Omental fat pad (tissue), 4 donors: ENCODE results near the gene CASK. TPM values are rescaled to one million over a fixed set of nuclear protein-coding genes. Genes with fewer than 3 reads are reported as not detected.

Experiments used
- ATAC-seq: fragments of 150-250 bp; one replicate; pipeline ENCODE4 v1.9.1; 2016; ENCODE audit warnings: mild to moderate bottlenecking, moderate library complexity; ENCODE audit not compliant: low FRiP score
- DNase-seq: peaks from one replicate; pipeline ENCODE4 v3.0.0-alpha.2; 2019; ENCODE audit warnings: low spot score
- total RNA-seq, 4 donors: library from RNA; depleted of rRNA; stranded (reverse); fragments of >200 nt; gene quantifications; one replicate each; pipeline ENCODE4 v1.1.0, GENCODE V29; 2016
- TF ChIP-seq, protein P1 (sequence below), 3 donors: fragments of 450-650 bp; IDR thresholded peaks; one replicate each; pipeline ENCODE4 v1.5.1; 2016 to 2017; ENCODE audit warnings: antibody characterized with exemption in 3 of 3, mild to moderate bottlenecking in 3 of 3, moderate library complexity in 2 of 3

CASK gene
- total RNA-seq, 4 donors from 2014 or later = 26.8 to 42.4 (median 32.9) TPM

DNA sequence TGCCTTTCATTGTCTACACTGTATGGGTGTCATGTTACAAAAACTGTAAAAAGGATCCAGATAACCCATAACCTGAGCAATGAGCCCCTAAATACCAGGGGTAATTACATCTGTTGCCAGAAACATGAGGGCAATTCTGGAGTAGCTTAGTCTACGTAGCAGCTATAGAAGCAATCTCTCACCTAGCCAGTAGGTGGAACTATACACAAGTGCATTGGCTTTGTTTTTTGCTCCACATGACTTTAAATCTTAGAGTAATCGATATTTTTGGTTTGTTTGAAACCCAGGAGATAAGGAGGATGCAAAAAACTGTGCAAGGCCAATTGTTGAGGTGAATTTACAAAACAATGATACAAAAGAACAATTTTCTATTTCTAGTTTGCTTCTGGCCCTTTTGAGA lies 141.9 kb downstream of the CASK start:
- TF ChIP-seq, protein P1, sequence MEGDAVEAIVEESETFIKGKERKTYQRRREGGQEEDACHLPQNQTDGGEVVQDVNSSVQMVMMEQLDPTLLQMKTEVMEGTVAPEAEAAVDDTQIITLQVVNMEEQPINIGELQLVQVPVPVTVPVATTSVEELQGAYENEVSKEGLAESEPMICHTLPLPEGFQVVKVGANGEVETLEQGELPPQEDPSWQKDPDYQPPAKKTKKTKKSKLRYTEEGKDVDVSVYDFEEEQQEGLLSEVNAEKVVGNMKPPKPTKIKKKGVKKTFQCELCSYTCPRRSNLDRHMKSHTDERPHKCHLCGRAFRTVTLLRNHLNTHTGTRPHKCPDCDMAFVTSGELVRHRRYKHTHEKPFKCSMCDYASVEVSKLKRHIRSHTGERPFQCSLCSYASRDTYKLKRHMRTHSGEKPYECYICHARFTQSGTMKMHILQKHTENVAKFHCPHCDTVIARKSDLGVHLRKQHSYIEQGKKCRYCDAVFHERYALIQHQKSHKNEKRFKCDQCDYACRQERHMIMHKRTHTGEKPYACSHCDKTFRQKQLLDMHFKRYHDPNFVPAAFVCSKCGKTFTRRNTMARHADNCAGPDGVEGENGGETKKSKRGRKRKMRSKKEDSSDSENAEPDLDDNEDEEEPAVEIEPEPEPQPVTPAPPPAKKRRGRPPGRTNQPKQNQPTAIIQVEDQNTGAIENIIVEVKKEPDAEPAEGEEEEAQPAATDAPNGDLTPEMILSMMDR (IDR thresholded peaks at IDR 0.05) = no peak
- ATAC-seq (no peak), DNase-seq (no peak)

DNA sequence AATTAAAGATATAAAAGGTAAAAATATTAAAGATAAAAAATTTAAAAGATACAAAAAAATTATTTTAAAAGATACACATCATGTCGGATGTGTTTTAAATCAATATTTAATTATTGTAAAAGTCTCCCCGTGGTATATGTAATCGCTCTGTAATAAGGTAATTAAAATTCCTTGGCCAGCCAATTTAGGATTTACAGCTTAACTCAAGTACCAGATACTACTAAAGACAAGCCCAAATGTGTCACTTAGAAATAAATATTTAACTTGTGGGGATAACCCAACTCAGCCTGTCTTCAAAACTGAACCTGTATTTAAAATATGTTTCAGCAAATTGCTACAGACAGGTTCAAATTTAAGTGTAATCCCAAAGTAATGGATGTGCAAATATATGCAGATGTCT lies 143.4 kb downstream of the CASK start:
- ATAC-seq (no peak), DNase-seq (no peak)
- TF ChIP-seq, protein P1 (IDR thresholded peaks at IDR 0.05) = no peak

DNA sequence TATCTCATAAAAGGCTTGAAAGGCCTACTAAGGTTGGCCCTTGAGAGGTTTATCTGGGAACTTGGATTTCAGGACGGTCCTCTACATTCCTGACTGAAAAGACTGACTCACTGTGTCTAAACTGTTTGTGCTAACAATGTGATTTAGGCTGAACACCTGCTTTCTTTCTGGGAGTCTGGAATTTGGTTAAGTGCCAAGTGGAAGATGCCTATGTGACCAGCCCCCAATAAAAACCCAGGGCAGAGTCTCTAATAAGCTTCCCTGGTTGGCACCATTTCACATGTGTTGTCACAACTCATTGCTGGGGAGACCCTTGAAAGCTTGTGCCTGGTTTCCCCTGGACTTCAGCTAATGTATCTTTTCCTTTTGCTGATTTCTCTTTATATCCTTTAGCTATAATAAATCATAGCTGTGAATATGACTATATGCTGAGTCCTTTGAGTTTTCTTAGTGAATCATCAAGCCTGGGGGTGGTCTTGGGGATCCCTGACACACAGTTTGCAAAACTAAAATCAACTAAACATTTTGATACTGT lies 144.3 kb downstream of the CASK start:
- no peak for ATAC-seq
- TF ChIP-seq, protein P1 (IDR thresholded peaks at IDR 0.05) = no peak
- no peak for DNase-seq

DNA sequence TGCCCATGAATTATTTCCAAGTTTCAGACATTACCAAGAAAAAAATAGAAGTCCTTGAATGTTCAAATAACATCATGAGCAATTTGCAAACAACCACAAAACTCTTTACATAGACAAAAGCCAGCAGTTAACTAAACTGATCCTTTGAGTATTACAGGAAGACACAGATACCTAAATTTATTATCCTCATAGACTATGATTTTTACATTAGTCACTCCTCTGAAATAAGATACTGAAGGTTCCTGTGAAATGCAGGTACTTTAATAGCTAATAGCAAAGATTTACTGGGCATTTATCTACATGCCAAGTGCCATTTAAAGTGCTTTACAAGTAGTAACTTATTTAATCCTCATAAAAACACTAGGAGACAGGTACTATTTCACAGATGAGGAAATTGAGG lies 161.7 kb downstream of the CASK start:
- TF ChIP-seq, protein P1 (IDR thresholded peaks at IDR 0.05) = no peak
- DNase-seq (no peak), ATAC-seq (no peak)

DNA sequence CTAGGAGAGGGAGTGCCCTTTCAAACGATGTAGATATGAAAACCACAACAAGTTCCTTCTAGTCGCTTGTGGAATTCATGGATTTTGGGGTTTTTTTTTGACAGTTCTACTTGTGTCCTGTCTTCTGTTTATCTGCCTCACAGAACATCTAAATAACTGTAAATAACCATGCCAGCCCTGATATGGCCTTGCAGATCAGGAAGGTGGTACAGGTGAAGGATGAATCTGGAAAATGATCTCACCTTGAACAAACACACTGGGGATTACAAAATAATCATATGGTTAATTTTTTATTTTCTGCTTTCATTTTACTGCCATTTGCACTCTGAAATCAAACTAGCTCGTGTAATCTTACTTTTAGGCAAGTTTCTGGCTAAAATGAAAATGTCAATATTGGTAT lies 162.2 kb downstream of the CASK start:
- DNase-seq (no peak), ATAC-seq (no peak)
- TF ChIP-seq, protein P1 (IDR thresholded peaks at IDR 0.05) = no peak

DNA sequence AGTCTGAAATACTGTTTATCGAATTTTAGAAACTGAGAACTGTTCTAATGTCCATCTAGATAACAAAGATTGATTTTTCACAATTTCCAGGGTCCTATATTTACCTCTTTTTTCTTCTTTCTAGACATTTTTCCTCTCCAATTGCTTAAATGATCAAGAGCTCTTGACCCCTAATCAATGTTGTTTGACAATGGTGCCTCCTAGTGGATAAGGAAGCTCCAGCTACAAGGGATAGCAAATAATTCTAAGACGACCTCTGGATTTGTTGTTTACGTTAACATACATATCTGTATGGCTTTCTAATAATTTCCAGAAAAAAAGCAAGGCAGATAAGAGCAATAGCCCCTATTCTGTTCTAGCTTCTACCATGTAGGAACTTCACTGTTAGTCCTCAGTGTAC lies 163.5 kb downstream of the CASK start:
- TF ChIP-seq, protein P1 (IDR thresholded peaks at IDR 0.05) = no peak
- DNase-seq = no peak
- ATAC-seq = no peak

DNA sequence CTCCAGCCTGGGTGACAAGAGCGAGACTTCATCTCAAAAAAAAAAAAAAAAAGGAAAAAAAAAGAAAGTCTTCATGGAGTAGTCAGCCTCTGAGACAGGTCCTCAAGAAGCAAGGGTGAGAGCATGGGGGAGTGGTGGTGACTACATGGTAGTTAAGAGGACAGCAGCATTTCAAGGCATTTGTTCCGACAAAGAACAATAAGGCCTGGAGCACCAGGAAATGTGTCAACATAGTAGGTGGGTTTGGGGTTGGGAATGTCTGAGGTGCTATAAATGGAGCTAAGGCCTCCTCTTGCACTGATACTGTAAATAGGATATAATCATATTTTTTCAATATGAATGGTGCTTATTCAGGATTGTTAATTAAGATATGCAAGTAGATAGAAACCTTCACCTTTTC lies 165.0 kb downstream of the CASK start:
- ATAC-seq (no peak), DNase-seq (no peak)
- TF ChIP-seq, protein P1 (IDR thresholded peaks at IDR 0.05) = no peak
